ENCODE measurements around the gene PNRC2.

DNA sequence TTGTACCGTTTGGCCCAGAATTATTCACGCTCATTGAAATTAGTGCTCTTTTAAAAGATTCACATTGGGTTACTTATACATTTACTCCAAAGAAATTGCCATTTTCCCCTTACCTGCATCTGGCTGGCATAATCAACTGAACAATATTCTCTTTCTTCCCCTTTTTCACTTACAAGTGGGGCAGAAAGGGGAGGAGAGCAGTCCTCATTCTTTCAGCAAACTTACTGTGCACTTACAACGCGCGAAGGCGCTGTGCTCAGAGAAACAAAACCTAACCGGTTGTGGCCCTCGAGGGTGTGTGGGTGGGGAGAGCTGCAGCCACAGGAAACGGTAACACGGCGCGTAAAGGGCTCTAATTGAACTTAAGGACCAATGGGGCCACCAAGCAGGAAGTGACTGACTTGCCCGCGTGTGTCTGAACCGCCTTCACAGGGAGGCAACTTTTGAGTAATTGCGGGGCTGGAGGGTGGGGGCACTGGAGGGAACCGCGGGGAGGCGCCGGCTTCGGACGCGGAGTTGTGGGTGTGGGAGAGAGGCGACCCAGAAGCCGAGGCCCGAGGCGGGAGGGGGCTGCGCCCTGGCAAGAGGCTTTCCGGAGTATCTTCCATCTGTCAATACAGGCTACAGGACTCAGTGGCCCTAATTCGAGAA, 693 bp upstream of the PNRC2 start:
- TF ChIP-seq ZNF678 (CRISPR knock-in tag; IDR thresholded peaks at IDR 0.05) (no peak), DNMT3B (CRISPR knock-in tag; conservative IDR thresholded peaks at IDR 0.05) (no peak), SOX5 (CRISPR knock-in tag; IDR thresholded peaks at IDR 0.05; ENCODE audit: borderline replicate concordance) (no peak), PHF21A (CRISPR knock-in tag; IDR thresholded peaks at IDR 0.05) (no peak; the same call in 1 of the 2 replicates), SAP130 (CRISPR knock-in tag; IDR thresholded peaks at IDR 0.05; ENCODE audit: low read depth) (peak; percentile 15; the same call in 1 of the 2 replicates), ZNF629 (CRISPR knock-in tag; conservative IDR thresholded peaks at IDR 0.05) (peak; percentile 33; the same call in 1 of the 2 replicates), ZNF660 (CRISPR knock-in tag; IDR thresholded peaks at IDR 0.05; ENCODE audit: borderline replicate concordance, low read depth) (no peak), RAD21 (CRISPR knock-in tag; IDR thresholded peaks at IDR 0.05) (0 out of 2 replicates have a peak, but pooled peaks have one; percentile 14), ZNF484 (CRISPR knock-in tag; IDR thresholded peaks at IDR 0.05; ENCODE audit: borderline replicate concordance, low read depth) (no peak), CCAR2 (optimal IDR thresholded peaks at IDR 0.05; ENCODE audit: low read depth, low read length) (no peak), NKX3-1 (CRISPR knock-in tag; IDR thresholded peaks at IDR 0.05) (0 out of 2 replicates have a peak, but pooled peaks have one; percentile 7), MAX (IDR thresholded peaks at IDR 0.05) (peak; percentile 82), ZNF230 (CRISPR knock-in tag; IDR thresholded peaks at IDR 0.05) (no peak)
- TF ChIP-seq, protein P1, sequence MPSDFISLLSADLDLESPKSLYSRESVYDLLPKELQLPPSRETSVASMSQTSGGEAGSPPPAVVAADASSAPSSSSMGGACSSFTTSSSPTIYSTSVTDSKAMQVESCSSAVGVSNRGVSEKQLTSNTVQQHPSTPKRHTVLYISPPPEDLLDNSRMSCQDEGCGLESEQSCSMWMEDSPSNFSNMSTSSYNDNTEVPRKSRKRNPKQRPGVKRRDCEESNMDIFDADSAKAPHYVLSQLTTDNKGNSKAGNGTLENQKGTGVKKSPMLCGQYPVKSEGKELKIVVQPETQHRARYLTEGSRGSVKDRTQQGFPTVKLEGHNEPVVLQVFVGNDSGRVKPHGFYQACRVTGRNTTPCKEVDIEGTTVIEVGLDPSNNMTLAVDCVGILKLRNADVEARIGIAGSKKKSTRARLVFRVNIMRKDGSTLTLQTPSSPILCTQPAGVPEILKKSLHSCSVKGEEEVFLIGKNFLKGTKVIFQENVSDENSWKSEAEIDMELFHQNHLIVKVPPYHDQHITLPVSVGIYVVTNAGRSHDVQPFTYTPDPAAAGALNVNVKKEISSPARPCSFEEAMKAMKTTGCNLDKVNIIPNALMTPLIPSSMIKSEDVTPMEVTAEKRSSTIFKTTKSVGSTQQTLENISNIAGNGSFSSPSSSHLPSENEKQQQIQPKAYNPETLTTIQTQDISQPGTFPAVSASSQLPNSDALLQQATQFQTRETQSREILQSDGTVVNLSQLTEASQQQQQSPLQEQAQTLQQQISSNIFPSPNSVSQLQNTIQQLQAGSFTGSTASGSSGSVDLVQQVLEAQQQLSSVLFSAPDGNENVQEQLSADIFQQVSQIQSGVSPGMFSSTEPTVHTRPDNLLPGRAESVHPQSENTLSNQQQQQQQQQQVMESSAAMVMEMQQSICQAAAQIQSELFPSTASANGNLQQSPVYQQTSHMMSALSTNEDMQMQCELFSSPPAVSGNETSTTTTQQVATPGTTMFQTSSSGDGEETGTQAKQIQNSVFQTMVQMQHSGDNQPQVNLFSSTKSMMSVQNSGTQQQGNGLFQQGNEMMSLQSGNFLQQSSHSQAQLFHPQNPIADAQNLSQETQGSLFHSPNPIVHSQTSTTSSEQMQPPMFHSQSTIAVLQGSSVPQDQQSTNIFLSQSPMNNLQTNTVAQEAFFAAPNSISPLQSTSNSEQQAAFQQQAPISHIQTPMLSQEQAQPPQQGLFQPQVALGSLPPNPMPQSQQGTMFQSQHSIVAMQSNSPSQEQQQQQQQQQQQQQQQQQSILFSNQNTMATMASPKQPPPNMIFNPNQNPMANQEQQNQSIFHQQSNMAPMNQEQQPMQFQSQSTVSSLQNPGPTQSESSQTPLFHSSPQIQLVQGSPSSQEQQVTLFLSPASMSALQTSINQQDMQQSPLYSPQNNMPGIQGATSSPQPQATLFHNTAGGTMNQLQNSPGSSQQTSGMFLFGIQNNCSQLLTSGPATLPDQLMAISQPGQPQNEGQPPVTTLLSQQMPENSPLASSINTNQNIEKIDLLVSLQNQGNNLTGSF (CRISPR knock-in tag; IDR thresholded peaks at IDR 0.05), result no peak
